ENCODE results near the gene MRE11. TPM values are rescaled to one million over a fixed set of nuclear protein-coding genes. Genes with fewer than 3 reads are reported as not detected.

MRE11 gene
- total and polyA plus RNA-seq, 4 donors = 1.5 to 18.3 (median 5.6) TPM

DNA sequence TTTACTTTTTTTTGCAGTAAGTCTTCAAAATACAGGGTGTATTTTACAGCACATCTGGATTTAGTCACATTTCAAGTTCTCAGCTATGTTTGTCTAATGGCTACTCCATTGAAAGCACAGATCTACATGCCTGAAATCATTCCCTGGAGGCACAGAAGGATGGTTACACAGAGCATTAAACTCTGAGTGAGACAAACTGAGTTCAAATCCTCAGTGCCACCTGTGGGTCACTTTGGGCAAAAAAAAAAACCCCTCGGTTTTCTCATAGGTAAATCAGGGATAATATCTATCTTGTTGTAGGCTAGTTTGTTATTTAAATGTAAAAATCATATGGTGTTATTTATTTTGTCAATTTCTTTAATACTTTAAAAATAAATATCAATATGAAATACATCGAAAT lies 7.9 kb upstream of the MRE11 start (continued):
- TF ChIP-seq, protein P1, sequence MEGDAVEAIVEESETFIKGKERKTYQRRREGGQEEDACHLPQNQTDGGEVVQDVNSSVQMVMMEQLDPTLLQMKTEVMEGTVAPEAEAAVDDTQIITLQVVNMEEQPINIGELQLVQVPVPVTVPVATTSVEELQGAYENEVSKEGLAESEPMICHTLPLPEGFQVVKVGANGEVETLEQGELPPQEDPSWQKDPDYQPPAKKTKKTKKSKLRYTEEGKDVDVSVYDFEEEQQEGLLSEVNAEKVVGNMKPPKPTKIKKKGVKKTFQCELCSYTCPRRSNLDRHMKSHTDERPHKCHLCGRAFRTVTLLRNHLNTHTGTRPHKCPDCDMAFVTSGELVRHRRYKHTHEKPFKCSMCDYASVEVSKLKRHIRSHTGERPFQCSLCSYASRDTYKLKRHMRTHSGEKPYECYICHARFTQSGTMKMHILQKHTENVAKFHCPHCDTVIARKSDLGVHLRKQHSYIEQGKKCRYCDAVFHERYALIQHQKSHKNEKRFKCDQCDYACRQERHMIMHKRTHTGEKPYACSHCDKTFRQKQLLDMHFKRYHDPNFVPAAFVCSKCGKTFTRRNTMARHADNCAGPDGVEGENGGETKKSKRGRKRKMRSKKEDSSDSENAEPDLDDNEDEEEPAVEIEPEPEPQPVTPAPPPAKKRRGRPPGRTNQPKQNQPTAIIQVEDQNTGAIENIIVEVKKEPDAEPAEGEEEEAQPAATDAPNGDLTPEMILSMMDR (IDR thresholded peaks at IDR 0.05; ENCODE audit: low read depth, low read length, missing input control) = no peak
- TF ChIP-seq RAD21 (IDR thresholded peaks at IDR 0.05) (no peak), HNF4A (conservative IDR thresholded peaks at IDR 0.05) (no peak)

- H3K27me3 ChIP-seq (ENCODE audit: control insufficient read depth in 4 of 4, insufficient read depth in 4 of 4, low read length in 3 of 4) = no peaks in the 10 kb centered on the region
- no peak for TF ChIP-seq ZBTB33 (IDR thresholded peaks at IDR 0.05)
- TF ChIP-seq, protein P2, sequence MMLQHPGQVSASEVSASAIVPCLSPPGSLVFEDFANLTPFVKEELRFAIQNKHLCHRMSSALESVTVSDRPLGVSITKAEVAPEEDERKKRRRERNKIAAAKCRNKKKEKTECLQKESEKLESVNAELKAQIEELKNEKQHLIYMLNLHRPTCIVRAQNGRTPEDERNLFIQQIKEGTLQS (IDR thresholded peaks at IDR 0.05) = no peak
- TF ChIP-seq FOXA2 (IDR thresholded peaks at IDR 0.05) = no peak
- no peak for TF ChIP-seq NR2F2 (IDR thresholded peaks at IDR 0.05)
- no peak for TF ChIP-seq FOXA1 (IDR thresholded peaks at IDR 0.05)
- no peak for TF ChIP-seq RAD21 (IDR thresholded peaks at IDR 0.05)
- no peak for TF ChIP-seq SP1 (IDR thresholded peaks at IDR 0.05)
- TF ChIP-seq JUND (IDR thresholded peaks at IDR 0.05) = no peak
- TF ChIP-seq YY1 (IDR thresholded peaks at IDR 0.05) = no peak
- TF ChIP-seq RXRA (IDR thresholded peaks at IDR 0.05) = no peak
- no peak for TF ChIP-seq EGR1 (IDR thresholded peaks at IDR 0.05; ENCODE audit: low read depth in 2 of 2)
- TF ChIP-seq HNF4G (IDR thresholded peaks at IDR 0.05) = no peak
- no peak for TF ChIP-seq TAF1 (conservative IDR thresholded peaks at IDR 0.05)
- TF ChIP-seq, protein P1 (IDR thresholded peaks at IDR 0.05; ENCODE audit: low read depth, low read length, missing input control) = no peak
- H3K9me3 ChIP-seq (ENCODE audit: control insufficient read depth in 4 of 4, low read length in 3 of 4) = no peaks in the 10 kb centered on the region
- 90% methylated on average over 2 of the region's 2 CpGs for WGBS
- no peak overlapping the region for H3K4me3 ChIP-seq (ENCODE audit: low read depth in 1 of 3, low read length in 3 of 3)
- no peak overlapping the region for H3K27ac ChIP-seq (ENCODE audit: low read depth in 1 of 2, low read length in 2 of 2)
- peaks cover 9 to 31% (median 27%) of the 10 kb centered on the region in 4 donors for H3K36me3 ChIP-seq (ENCODE audit: control insufficient read depth in 4 of 4, insufficient read depth in 3 of 4, low read depth in 1 of 4, low read length in 3 of 4)
- no peaks in the 10 kb centered on the region for H3K4me1 ChIP-seq (ENCODE audit: control insufficient read depth in 4 of 4, insufficient read depth in 4 of 4, low read length in 3 of 4)
- no peak for DNase-seq (ENCODE audit: low spot score)
- no peak overlapping the region for H3K9ac ChIP-seq (ENCODE audit: low read depth in 1 of 2, low read length in 2 of 2)
Observed at GRCh38 chr11:94500181-94500580, 6.5 kb upstream of the MRE11 start.

GRCh38 chr11:94494126-94494680 lies 559 bp upstream of the MRE11 start:
- Histone ChIP-seq H3K4me1 (ENCODE audit: control insufficient read depth in 4 of 4, insufficient read depth in 4 of 4, low read length in 3 of 4) (peaks cover 6 to 17% (median 10%) of the 10 kb centered on the region in 4 donors), H3K4me3 (ENCODE audit: low read depth in 1 of 3, low read length in 3 of 3) (peak overlapping the region; percentile 79 to 91 (median 80)), H3K9ac (ENCODE audit: low read depth in 1 of 2, low read length in 2 of 2) (peak overlapping the region; percentile 30 to 37), H3K27ac (ENCODE audit: low read depth in 1 of 2, low read length in 2 of 2) (peak overlapping the region; percentile 13 to 46), H3K27me3 (ENCODE audit: control insufficient read depth in 4 of 4, insufficient read depth in 4 of 4, low read length in 3 of 4) (no peaks in the 10 kb centered on the region), H3K9me3 (ENCODE audit: control insufficient read depth in 4 of 4, low read length in 3 of 4) (no peaks in the 10 kb centered on the region), H3K36me3 (ENCODE audit: control insufficient read depth in 4 of 4, insufficient read depth in 3 of 4, low read depth in 1 of 4, low read length in 3 of 4) (peaks cover 9 to 24% (median 20%) of the 10 kb centered on the region in 4 donors)
- whole genome bisulfite sequencing = 5% methylated on average over 19 of the region's 19 CpGs
- TF ChIP-seq HNF4A (conservative IDR thresholded peaks at IDR 0.05) = no peak
- TF ChIP-seq, protein P1 (IDR thresholded peaks at IDR 0.05; ENCODE audit: low read depth, low read length, missing input control) = no peak
- TF ChIP-seq, protein P2 (IDR thresholded peaks at IDR 0.05) = peak; percentile 3
- TF ChIP-seq EGR1 (IDR thresholded peaks at IDR 0.05; ENCODE audit: low read depth in 2 of 2) = no peak
- TF ChIP-seq FOXA1 (IDR thresholded peaks at IDR 0.05) = no peak
- TF ChIP-seq ZBTB33 (IDR thresholded peaks at IDR 0.05) = no peak
- TF ChIP-seq MAX (IDR thresholded peaks at IDR 0.05) = no peak
- TF ChIP-seq FOXA2 (IDR thresholded peaks at IDR 0.05) = no peak
- TF ChIP-seq SP1 (IDR thresholded peaks at IDR 0.05) = peak; percentile 6
- no peak for TF ChIP-seq NR2F2 (IDR thresholded peaks at IDR 0.05)
- no peak for TF ChIP-seq GABPA (IDR thresholded peaks at IDR 0.05 in 1 of 2, conservative IDR thresholded peaks at IDR 0.05 in 1 of 2)
- no peak for DNase-seq (ENCODE audit: low spot score)

Data from liver (tissue), 9 donors.